ENCODE measurements around the gene LRRK2. TPM values are rescaled to one million over a fixed set of nuclear protein-coding genes. Genes with fewer than 3 reads are reported as not detected.

The LRRK2 gene
- total RNA-seq (2014; rRNA removed; shearing (Covaris generic)) = 0.24 and 0.35 TPM in 2 replicates
- polyA plus RNA-seq (2016; fragmentation: Nextera tagmentation; extraction: Ambion mirVana) = not detected in 2 replicates
- long read RNA-seq = 0 reads

DNA sequence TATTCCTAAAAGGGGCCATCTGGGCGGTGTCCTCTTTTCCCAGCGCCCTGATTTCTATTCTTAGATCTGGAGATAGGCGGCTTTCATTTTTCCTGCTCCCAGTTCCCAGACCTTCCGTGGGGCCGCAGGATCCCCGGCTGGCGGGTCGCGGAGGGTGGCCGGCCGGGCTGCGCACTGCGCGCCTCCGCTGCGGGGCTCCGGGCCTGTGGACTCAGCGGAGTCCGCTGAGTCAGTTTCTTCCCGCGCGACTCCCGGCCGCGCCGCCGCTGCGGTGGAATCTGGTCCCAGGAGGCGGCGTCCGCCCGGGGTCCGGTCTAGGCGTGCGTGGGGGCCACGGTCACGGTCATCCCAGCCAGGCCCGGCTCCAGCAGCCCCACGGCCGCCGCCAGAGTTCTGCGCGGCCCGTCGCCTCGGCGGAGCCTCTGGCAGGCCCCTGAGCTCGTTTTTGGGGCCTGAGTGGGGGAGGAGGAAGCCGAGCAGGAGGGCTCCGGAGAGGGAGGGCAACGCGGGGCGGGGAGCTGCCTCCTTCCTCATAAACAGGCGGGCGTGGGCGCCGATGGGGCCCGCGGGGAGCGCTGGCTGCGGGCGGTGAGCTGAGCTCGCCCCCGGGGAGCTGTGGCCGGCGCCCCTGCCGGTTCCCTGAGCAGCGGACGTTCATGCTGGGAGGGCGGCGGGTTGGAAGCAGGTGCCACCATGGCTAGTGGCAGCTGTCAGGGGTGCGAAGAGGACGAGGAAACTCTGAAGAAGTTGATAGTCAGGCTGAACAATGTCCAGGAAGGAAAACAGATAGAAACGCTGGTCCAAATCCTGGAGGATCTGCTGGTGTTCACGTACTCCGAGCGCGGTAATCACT lies at the start of gene LRRK2:
Gene LRRK2, plus strand, starts transcription at position 559 of the 853 bp plus-strand sequence. Its CDS starts 135 bp downstream, at position 694.
- DNase-seq (ENCODE audit: low spot score) (peak; percentile 55), ATAC-seq (peak; percentile 88)

DNA sequence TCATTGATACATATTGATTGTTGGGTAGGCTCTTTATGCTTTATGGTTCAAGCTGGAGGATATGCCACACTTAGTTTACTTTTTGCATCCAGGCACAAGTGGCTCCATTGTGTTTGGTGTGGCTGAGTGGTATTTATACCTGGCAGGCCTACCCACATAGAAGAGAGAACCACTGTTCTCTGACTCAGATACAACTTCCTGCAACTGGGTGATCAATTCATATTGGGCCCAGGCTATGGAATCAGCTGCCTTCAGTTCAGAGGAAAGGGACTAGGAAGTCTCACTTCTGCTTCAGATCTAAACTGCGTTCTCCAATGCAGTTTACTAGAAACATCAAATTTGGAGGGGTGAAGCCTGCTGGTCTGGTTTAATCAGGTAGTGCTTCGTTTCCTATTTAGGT lies 49.8 kb upstream of the LRRK2 start:
- no peaks in the 10 kb centered on the region for H3K4me1 ChIP-seq (ENCODE audit: insufficient read depth)
- Mint-ChIP-seq H3K4me3 (no peak overlapping the region), H3K4me1 (no peaks in the 10 kb centered on the region), H3K9me3 (peaks cover 18% of the 10 kb centered on the region), H3K27me3 (ENCODE audit: insufficient read depth, low read depth, poor library complexity) (no peaks in the 10 kb centered on the region), H3K36me3 (ENCODE audit: low read depth) (peaks cover 2% of the 10 kb centered on the region; the same call in 1 of the 3 replicates), H3K27ac (no peak overlapping the region)
- no peaks in the 10 kb centered on the region for H3K79me2 ChIP-seq (replicated peaks; ENCODE audit: insufficient read depth)
- no peaks in the 10 kb centered on the region for H3K36me3 ChIP-seq (ENCODE audit: insufficient read depth)
- TF ChIP-seq JUNB (IDR thresholded peaks at IDR 0.05; ENCODE audit: unreplicated experiment) (no peak), ZNF114 (CRISPR knock-in tag; IDR thresholded peaks at IDR 0.05) (no peak), NANOG (IDR thresholded peaks at IDR 0.05; ENCODE audit: borderline replicate concordance) (no peak)
- no peak overlapping the region for H3K4me2 ChIP-seq
- no peak for ATAC-seq
- H3K9me2 ChIP-seq (ENCODE audit: insufficient read depth) = peaks cover 9% of the 10 kb centered on the region; the same call in 1 of the 2 replicates
- no peaks in the 10 kb centered on the region for H4K20me1 ChIP-seq (replicated peaks; ENCODE audit: insufficient read depth)
- H3F3A ChIP-seq (replicated peaks; ENCODE audit: low read depth) = no peaks in the 10 kb centered on the region
- H2AFZ ChIP-seq = no peak overlapping the region
- no peak overlapping the region for H3K27ac ChIP-seq (ENCODE audit: low read depth)
- DNase-seq (ENCODE audit: low spot score) = no peak
- H3K4me3 ChIP-seq = no peak overlapping the region
- H3K27me3 ChIP-seq (ENCODE audit: insufficient read depth) = no peaks in the 10 kb centered on the region

More for the DNA sequence above, at the start of gene LRRK2:
- Histone ChIP-seq H3K27ac (ENCODE audit: low read depth) (no peak within 1 kb of the TSS), H3K36me3 (ENCODE audit: insufficient read depth) (no peaks in the 10 kb centered on the region), H3F3A (replicated peaks; ENCODE audit: low read depth) (no peaks in the 10 kb centered on the region), H2AFZ (peak within 1 kb of the TSS; percentile 82), H4K20me1 (replicated peaks; ENCODE audit: insufficient read depth) (no peaks in the 10 kb centered on the region), H3K9me2 (ENCODE audit: insufficient read depth) (no peaks in the 10 kb centered on the region), H3K79me2 (replicated peaks; ENCODE audit: insufficient read depth) (no peaks in the 10 kb centered on the region), H3K4me1 (ENCODE audit: insufficient read depth) (peaks cover 6% of the 10 kb centered on the region; the same call in 1 of the 2 replicates), H3K27me3 (ENCODE audit: insufficient read depth) (peaks cover 46% of the 10 kb centered on the region), H3K4me3 (peak within 1 kb of the TSS; percentile 64), H3K4me2 (peak within 1 kb of the TSS; percentile 78)
- no peak for TF ChIP-seq ZNF331 (CRISPR knock-in tag; IDR thresholded peaks at IDR 0.05; ENCODE audit: low read depth)
- no peaks in the 10 kb centered on the region; the same call in 2 of the 3 replicates for H3K9me3 Mint-ChIP-seq
- peaks cover 21% of the 10 kb centered on the region for H3K27me3 Mint-ChIP-seq (ENCODE audit: insufficient read depth, low read depth, poor library complexity)
- no peaks in the 10 kb centered on the region for H3K36me3 Mint-ChIP-seq (ENCODE audit: low read depth)
- H3K27ac Mint-ChIP-seq = no peak within 1 kb of the TSS
- H3K4me1 Mint-ChIP-seq = peaks cover 11% of the 10 kb centered on the region; the same call in 2 of the 3 replicates
- peak within 1 kb of the TSS; percentile 73 for H3K4me3 Mint-ChIP-seq

DNA sequence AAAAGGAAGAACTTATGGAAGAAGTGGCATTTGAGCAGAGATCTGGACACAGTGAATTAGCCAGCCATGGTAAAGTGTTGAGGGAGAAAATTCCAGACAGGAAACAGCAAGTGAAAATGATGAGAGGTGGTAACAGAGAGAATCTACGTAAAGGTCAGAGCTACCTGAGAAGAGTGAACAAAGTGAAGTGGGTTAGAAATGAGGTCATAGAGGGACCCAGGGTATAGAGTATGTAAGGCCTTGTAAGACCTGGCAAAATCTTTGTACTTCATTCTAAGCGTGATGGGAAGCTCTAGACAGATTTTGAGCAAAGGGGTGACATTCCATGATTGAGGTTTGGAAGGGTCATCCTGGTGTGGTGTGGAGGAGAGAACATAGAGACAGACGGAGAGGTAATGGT lies 49.3 kb upstream of the LRRK2 start:
- no peak overlapping the region for H2AFZ ChIP-seq

More for the DNA sequence above, 49.3 kb upstream of the LRRK2 start:
- DNase-seq (ENCODE audit: low spot score) (no peak), ATAC-seq (no peak)
- TF ChIP-seq CREB1 (CRISPR knock-in tag; IDR thresholded peaks at IDR 0.05; ENCODE audit: low read depth) (no peak), NANOG (IDR thresholded peaks at IDR 0.05; ENCODE audit: borderline replicate concordance) (no peak), EZH2 (IDR thresholded peaks at IDR 0.05; ENCODE audit: low read depth, unreplicated experiment) (no peak), EZH2phosphoT487 (IDR thresholded peaks at IDR 0.05; ENCODE audit: unreplicated experiment) (no peak), POLR2AphosphoS5 (IDR thresholded peaks at IDR 0.05; ENCODE audit: low read depth) (no peak), JUNB (IDR thresholded peaks at IDR 0.05; ENCODE audit: unreplicated experiment) (no peak)
- TF ChIP-seq, protein P1, sequence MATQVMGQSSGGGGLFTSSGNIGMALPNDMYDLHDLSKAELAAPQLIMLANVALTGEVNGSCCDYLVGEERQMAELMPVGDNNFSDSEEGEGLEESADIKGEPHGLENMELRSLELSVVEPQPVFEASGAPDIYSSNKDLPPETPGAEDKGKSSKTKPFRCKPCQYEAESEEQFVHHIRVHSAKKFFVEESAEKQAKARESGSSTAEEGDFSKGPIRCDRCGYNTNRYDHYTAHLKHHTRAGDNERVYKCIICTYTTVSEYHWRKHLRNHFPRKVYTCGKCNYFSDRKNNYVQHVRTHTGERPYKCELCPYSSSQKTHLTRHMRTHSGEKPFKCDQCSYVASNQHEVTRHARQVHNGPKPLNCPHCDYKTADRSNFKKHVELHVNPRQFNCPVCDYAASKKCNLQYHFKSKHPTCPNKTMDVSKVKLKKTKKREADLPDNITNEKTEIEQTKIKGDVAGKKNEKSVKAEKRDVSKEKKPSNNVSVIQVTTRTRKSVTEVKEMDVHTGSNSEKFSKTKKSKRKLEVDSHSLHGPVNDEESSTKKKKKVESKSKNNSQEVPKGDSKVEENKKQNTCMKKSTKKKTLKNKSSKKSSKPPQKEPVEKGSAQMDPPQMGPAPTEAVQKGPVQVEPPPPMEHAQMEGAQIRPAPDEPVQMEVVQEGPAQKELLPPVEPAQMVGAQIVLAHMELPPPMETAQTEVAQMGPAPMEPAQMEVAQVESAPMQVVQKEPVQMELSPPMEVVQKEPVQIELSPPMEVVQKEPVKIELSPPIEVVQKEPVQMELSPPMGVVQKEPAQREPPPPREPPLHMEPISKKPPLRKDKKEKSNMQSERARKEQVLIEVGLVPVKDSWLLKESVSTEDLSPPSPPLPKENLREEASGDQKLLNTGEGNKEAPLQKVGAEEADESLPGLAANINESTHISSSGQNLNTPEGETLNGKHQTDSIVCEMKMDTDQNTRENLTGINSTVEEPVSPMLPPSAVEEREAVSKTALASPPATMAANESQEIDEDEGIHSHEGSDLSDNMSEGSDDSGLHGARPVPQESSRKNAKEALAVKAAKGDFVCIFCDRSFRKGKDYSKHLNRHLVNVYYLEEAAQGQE (IDR thresholded peaks at IDR 0.05; ENCODE audit: unreplicated experiment) = no peak
- TF ChIP-seq, protein P2, sequence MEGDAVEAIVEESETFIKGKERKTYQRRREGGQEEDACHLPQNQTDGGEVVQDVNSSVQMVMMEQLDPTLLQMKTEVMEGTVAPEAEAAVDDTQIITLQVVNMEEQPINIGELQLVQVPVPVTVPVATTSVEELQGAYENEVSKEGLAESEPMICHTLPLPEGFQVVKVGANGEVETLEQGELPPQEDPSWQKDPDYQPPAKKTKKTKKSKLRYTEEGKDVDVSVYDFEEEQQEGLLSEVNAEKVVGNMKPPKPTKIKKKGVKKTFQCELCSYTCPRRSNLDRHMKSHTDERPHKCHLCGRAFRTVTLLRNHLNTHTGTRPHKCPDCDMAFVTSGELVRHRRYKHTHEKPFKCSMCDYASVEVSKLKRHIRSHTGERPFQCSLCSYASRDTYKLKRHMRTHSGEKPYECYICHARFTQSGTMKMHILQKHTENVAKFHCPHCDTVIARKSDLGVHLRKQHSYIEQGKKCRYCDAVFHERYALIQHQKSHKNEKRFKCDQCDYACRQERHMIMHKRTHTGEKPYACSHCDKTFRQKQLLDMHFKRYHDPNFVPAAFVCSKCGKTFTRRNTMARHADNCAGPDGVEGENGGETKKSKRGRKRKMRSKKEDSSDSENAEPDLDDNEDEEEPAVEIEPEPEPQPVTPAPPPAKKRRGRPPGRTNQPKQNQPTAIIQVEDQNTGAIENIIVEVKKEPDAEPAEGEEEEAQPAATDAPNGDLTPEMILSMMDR (conservative IDR thresholded peaks at IDR 0.05; ENCODE audit: low read depth in 2 of 2) = no peak
- TF ChIP-seq, protein P3, sequence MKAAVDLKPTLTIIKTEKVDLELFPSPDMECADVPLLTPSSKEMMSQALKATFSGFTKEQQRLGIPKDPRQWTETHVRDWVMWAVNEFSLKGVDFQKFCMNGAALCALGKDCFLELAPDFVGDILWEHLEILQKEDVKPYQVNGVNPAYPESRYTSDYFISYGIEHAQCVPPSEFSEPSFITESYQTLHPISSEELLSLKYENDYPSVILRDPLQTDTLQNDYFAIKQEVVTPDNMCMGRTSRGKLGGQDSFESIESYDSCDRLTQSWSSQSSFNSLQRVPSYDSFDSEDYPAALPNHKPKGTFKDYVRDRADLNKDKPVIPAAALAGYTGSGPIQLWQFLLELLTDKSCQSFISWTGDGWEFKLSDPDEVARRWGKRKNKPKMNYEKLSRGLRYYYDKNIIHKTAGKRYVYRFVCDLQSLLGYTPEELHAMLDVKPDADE (IDR thresholded peaks at IDR 0.05) = no peak
- no peak overlapping the region for H3K27ac Mint-ChIP-seq
- Histone ChIP-seq H3K27me3 (ENCODE audit: insufficient read depth) (no peaks in the 10 kb centered on the region), H3K4me1 (ENCODE audit: insufficient read depth) (no peaks in the 10 kb centered on the region), H3K79me2 (replicated peaks; ENCODE audit: insufficient read depth) (no peaks in the 10 kb centered on the region), H3K4me3 (no peak overlapping the region), H3F3A (replicated peaks; ENCODE audit: low read depth) (no peaks in the 10 kb centered on the region), H3K9me2 (ENCODE audit: insufficient read depth) (peaks cover 9% of the 10 kb centered on the region; the same call in 1 of the 2 replicates), H3K27ac (ENCODE audit: low read depth) (no peak overlapping the region), H3K4me2 (no peak overlapping the region), H4K20me1 (replicated peaks; ENCODE audit: insufficient read depth) (no peaks in the 10 kb centered on the region), H3K36me3 (ENCODE audit: insufficient read depth) (no peaks in the 10 kb centered on the region)
- no peaks in the 10 kb centered on the region for H3K27me3 Mint-ChIP-seq (ENCODE audit: insufficient read depth, low read depth, poor library complexity)
- no peak overlapping the region for H3K4me3 Mint-ChIP-seq
- no peaks in the 10 kb centered on the region for H3K4me1 Mint-ChIP-seq
- H3K36me3 Mint-ChIP-seq (ENCODE audit: low read depth) = peaks cover 6% of the 10 kb centered on the region; the same call in 1 of the 3 replicates
- H3K9me3 Mint-ChIP-seq = peaks cover 23% of the 10 kb centered on the region

Measured in GM23338 (cell line).